Stomach (tissue), 9 donors: Measurements from ENCODE around the gene ADAM15. TPM values are rescaled to one million over a fixed set of nuclear protein-coding genes. Genes with fewer than 3 reads are reported as not detected.

Experiments
- DNase-seq, 2 donors: peaks; one replicate each; pipeline versions ENCODE4 v3.0.0 to v3.0.0-alpha.2; 2013 to 2019
- H3K27ac ChIP-seq, 5 donors: fragments of 200-600 bp in 4 of 5; sonication (generic) in 4 of 5; one replicate each; pipeline ENCODE4 v1.5.1; 2013 to 2019; ENCODE audit warnings: mild to moderate bottlenecking in 1 of 5, moderate library complexity in 1 of 5
- H3K27me3 ChIP-seq, 3 donors: fragments of 200-600 bp; sonication (generic); one replicate each; pipeline ENCODE4 v1.5.1; 2017 to 2019; ENCODE audit warnings: mixed run types in 1 of 3
- H3K36me3 ChIP-seq, 4 donors: fragments of 200-600 bp; sonication (generic); 1 replicate in 3 of 4; 2 replicates in 1 of 4; pipeline ENCODE4 v1.5.1; 2016 to 2019
- H3K4me1 ChIP-seq, 4 donors: fragments of 200-600 bp; sonication (generic); one replicate each; pipeline ENCODE4 v1.5.1; 2016 to 2019
- H3K4me3 ChIP-seq, 4 donors: fragments of 200-600 bp; sonication (generic) in 3 of 4; one replicate each; pipeline ENCODE4 v1.5.1; 2016 to 2019; ENCODE audit warnings: mild to moderate bottlenecking in 1 of 4
- H3K9me3 ChIP-seq, 4 donors: fragments of 200-600 bp; sonication (generic); one replicate each; pipeline ENCODE4 v1.5.1; 2016 to 2019
- CTCF ChIP-seq, 7 experiments: fragments of 450-650 bp in 4 of 7; fragments of 200-600 bp in 3 of 7; sonication (generic) in 3 of 7; IDR thresholded peaks; one replicate each; pipeline ENCODE4 v1.5.1; 2016 to 2019; ENCODE audit warnings: antibody characterized with exemption in 7 of 7, control low read depth in 2 of 7, mild to moderate bottlenecking in 1 of 7
- EP300 ChIP-seq: sonication (generic); formaldehyde crosslinking; IDR thresholded peaks from one replicate; pipeline ENCODE4 v1.6.1; 2017; ENCODE audit warnings: antibody characterized with exemption
- POLR2A ChIP-seq, 4 donors: fragments of 450-650 bp; IDR thresholded peaks; one replicate each; pipeline ENCODE4 v1.6.1; 2016; ENCODE audit warnings: antibody characterized with exemption in 4 of 4, control low read depth in 2 of 4, mild to moderate bottlenecking in 1 of 4, moderate library complexity in 1 of 4
- POLR2AphosphoS5 ChIP-seq, 3 donors: sonication (generic); formaldehyde crosslinking; IDR thresholded peaks; one replicate each; pipeline ENCODE4 v1.6.1; 2016; ENCODE audit warnings: antibody characterized with exemption in 3 of 3
- WGBS, 5 donors: extraction: QIAGEN DNeasy Blood & Tissue Kit in 3 of 5; methylation state at CpG; one replicate each; pipeline versions ENCODE4 v1.1.5 to v1.1.7; 2013 to 2018; 5-methylcytosine and 5-hydroxymethylcytosine counted together
- intact Hi-C: fragments of 100-400 bp; cut with DNase I; formaldehyde crosslinking; loops from one replicate; pipeline ENCODE4 v1.15.1; 2023; ENCODE audit warnings: low total_unique reads
- polyA plus RNA-seq, 3 donors: library from polyadenylated mRNA; stranded (reverse); fragments of 200-250 nt; gene quantifications; one replicate each; pipeline ENCODE4 v1.2.3, GENCODE V29; 2013
- total RNA-seq, 5 donors: library from RNA; depleted of rRNA; stranded (reverse); fragments of >200 nt; gene quantifications; one replicate each; pipeline versions ENCODE4 v1.1.0 to v1.2.3, GENCODE V29; 2014 to 2016
- donor health status: healthy with polysubstance abuse.
- donor health status: Bipolar disorder and iron deficiency.
- donor health status: healthy.

The ADAM15 gene
- total and polyA plus RNA-seq, 8 donors: 56.2 to 335 (median 154) TPM

- peak in 1 of 2 donors; percentile 52 for DNase-seq
- H3K4me3 ChIP-seq: peak overlapping the region in 2 of 4 donors; percentile 79 to 91
- peaks cover 27 to 56% (median 42%) of the 10 kb centered on the region in 4 donors for H3K36me3 ChIP-seq
- peaks cover 20 to 42% (median 40%) of the 10 kb centered on the region in 4 donors for H3K4me1 ChIP-seq
- peaks cover 0 to 4% (median 0%) of the 10 kb centered on the region in 3 donors for H3K27me3 ChIP-seq
- peak overlapping the region in 1 of 5 donors; percentile 89 for H3K27ac ChIP-seq
- intact Hi-C loops: no loop called here
- H3K9me3 ChIP-seq: no peaks in the 10 kb centered on the region
- WGBS, 5 donors: 22 to 40% (median 31%) methylated on average over 5 to 29 of the region's 29 CpGs
- TF ChIP-seq EP300: no peak
- TF ChIP-seq POLR2AphosphoS5 (IDR thresholded peaks at IDR 0.05): no peak
- no peak for TF ChIP-seq POLR2A (IDR thresholded peaks at IDR 0.05)
- TF ChIP-seq CTCF (IDR thresholded peaks at IDR 0.05): no peak
These were observed 11.1 kb downstream of the ADAM15 start for GRCh38 chr1:155062151-155062686.

- intact Hi-C loops: no loop called here
- peak; percentile 69 to 88 for DNase-seq
- TF ChIP-seq CTCF (IDR thresholded peaks at IDR 0.05) (peak in 5 of 7 experiments; percentile 63 to 86 (median 74)), POLR2AphosphoS5 (IDR thresholded peaks at IDR 0.05) (no peak)
- Histone ChIP-seq H3K27ac (peak overlapping the region; percentile 6 to 91 (median 88)), H3K4me3 (peak overlapping the region; percentile 73 to 91 (median 78)), H3K36me3 (peaks cover 22 to 50% (median 42%) of the 10 kb centered on the region in 4 donors), H3K27me3 (peaks cover 0 to 4% (median 0%) of the 10 kb centered on the region in 3 donors), H3K9me3 (no peaks in the 10 kb centered on the region), H3K4me1 (peaks cover 20 to 42% (median 40%) of the 10 kb centered on the region in 4 donors)
- 2 to 10% (median 9%) methylated on average over 38 to 46 of the region's 46 CpGs for WGBS, 5 donors
These were observed 11.7 kb downstream of the ADAM15 start for GRCh38 chr1:155062702-155063411.

GRCh38 chr1:155063550-155064110, 12.5 kb downstream of the ADAM15 start, which contains the start of gene EFNA4:
Gene EFNA4, plus strand, starts transcription at chr1:155063740. Its CDS starts 84 bp downstream, at chr1:155063824.
- Histone ChIP-seq H3K4me1 (peaks cover 20 to 42% (median 40%) of the 10 kb centered on the region in 4 donors), H3K27ac (peak within 1 kb of the TSS; percentile 82 to 92 (median 89)), H3K4me3 (peak within 1 kb of the TSS; percentile 73 to 91 (median 78)), H3K36me3 (peaks cover 14 to 47% (median 39%) of the 10 kb centered on the region in 4 donors), H3K9me3 (no peaks in the 10 kb centered on the region), H3K27me3 (peaks cover 0 to 4% (median 0%) of the 10 kb centered on the region in 3 donors)
- DNase-seq: peak; percentile 87 to 96
- intact Hi-C loops: no loop called here
- 0 to 1% (median 0%) methylated on average over 26 to 57 of the region's 57 CpGs for WGBS, 5 donors
- peak in 2 of 3 donors; percentile 75 to 77 for TF ChIP-seq POLR2AphosphoS5 (IDR thresholded peaks at IDR 0.05)
- TF ChIP-seq CTCF (IDR thresholded peaks at IDR 0.05): no peak

- WGBS, 5 donors: 6 to 11% (median 9%) methylated on average over 13 to 14 of the region's 14 CpGs
- Histone ChIP-seq H3K27me3 (peaks cover 0 to 4% (median 0%) of the 10 kb centered on the region in 3 donors), H3K9me3 (no peaks in the 10 kb centered on the region), H3K4me3 (peak overlapping the region; percentile 73 to 91 (median 78)), H3K4me1 (peaks cover 20 to 44% (median 40%) of the 10 kb centered on the region in 4 donors), H3K27ac (peak overlapping the region; percentile 82 to 92 (median 89)), H3K36me3 (peaks cover 11 to 47% (median 39%) of the 10 kb centered on the region in 4 donors)
- no peak for TF ChIP-seq POLR2A (IDR thresholded peaks at IDR 0.05)
- TF ChIP-seq CTCF (IDR thresholded peaks at IDR 0.05): no peak
- no peak for TF ChIP-seq POLR2AphosphoS5 (IDR thresholded peaks at IDR 0.05)
- no peak for TF ChIP-seq EP300
- DNase-seq: peak in 1 of 2 donors; percentile 80
- intact Hi-C loops: no loop called here
These were observed 13.2 kb downstream of the ADAM15 start for GRCh38 chr1:155064111-155064831.
